Left lung (tissue), 10 donors: ENCODE results near the gene CBX5. TPM values are rescaled to one million over a fixed set of nuclear protein-coding genes. Genes with fewer than 3 reads are reported as not detected.

Experiments used
- ATAC-seq: fragments of 200-7000 bp; cut with Tn5 transposase; one replicate; pipeline ENCODE4 v1.9.1; 2020; ENCODE audit warnings: moderate library complexity
- DNase-seq, 4 donors: peaks; one replicate each; pipeline ENCODE4 v3.0.0-alpha.2; 2013 to 2020
- H3K27ac ChIP-seq, 2 donors: fragments of 200-600 bp; sonication (generic) in 1 of 2; one replicate each; pipeline versions ENCODE4 v1.5.0 to v1.8.0; 2020 to 2021
- H3K27me3 ChIP-seq, 2 donors: fragments of 200-600 bp; sonication (generic) in 1 of 2; one replicate each; pipeline versions ENCODE4 v1.5.0 to v1.8.0; 2020 to 2021
- H3K36me3 ChIP-seq, 2 donors: fragments of 200-600 bp; sonication (generic) in 1 of 2; one replicate each; pipeline versions ENCODE4 v1.5.0 to v1.8.0; 2020 to 2021
- H3K4me1 ChIP-seq, 2 donors: fragments of 200-600 bp; one replicate each; pipeline ENCODE4 v1.8.0; 2021
- H3K4me3 ChIP-seq, 2 donors: fragments of 200-600 bp; sonication (generic) in 1 of 2; one replicate each; pipeline versions ENCODE4 v1.5.0 to v1.8.0; 2020 to 2021; ENCODE audit warnings: mild to moderate bottlenecking in 1 of 2
- H3K9me3 ChIP-seq, 2 donors: fragments of 200-600 bp; sonication (generic) in 1 of 2; one replicate each; pipeline versions ENCODE4 v1.5.0 to v1.8.0; 2020 to 2021
- CTCF ChIP-seq, 2 donors: fragments of 200-600 bp; sonication (generic) in 1 of 2; IDR thresholded peaks; one replicate each; pipeline versions ENCODE4 v1.5.0 to v1.8.0; 2021; ENCODE audit warnings: antibody characterized with exemption in 2 of 2
- intact Hi-C, 2 donors: fragments of 100-400 bp; cut with DNase I; formaldehyde crosslinking; loops; one replicate each; pipeline versions ENCODE4 v1.11.2 to v1.14.2; 2022
- polyA plus RNA-seq, 6 donors: library from polyadenylated mRNA; unstranded; fragments of 120-200 nt; gene quantifications; one replicate each; pipeline ENCODE4 v1.2.1, GENCODE V29; 2013; ENCODE audit not compliant: insufficient read length in 6 of 6
- total RNA-seq, 2 donors: library from RNA; stranded (reverse); fragmentation: NEBNext Ultra II Directional; extraction: Animal tissue kit (Norgen Biotek cat#: 25700); gene quantifications; one replicate each; pipeline ENCODE4 v1.2.1, GENCODE V29; 2021
- donor health status: DM: no; HTN: yes; CAD: no.
- donor health status: DM: no; HTN: no; CAD: no.

Gene CBX5
- total and polyA plus RNA-seq, 8 donors, result 69.8 to 134 (median 113) TPM

- TF ChIP-seq CTCF (IDR thresholded peaks at IDR 0.05), result no peak
- no peak overlapping the region for H3K27ac ChIP-seq
- H3K4me3 ChIP-seq, result no peak overlapping the region
- no peaks in the 10 kb centered on the region for H3K4me1 ChIP-seq
- DNase-seq, result no peak
- H3K9me3 ChIP-seq, result no peaks in the 10 kb centered on the region
- no peak for ATAC-seq
- peaks cover 0 to 92% of the 10 kb centered on the region in 2 donors for H3K36me3 ChIP-seq
- intact Hi-C loops, result no loop called here
- no peaks in the 10 kb centered on the region for H3K27me3 ChIP-seq
These were observed 33.8 kb downstream of the CBX5 start for GRCh38 chr12:54246011-54246641.

- Histone ChIP-seq H3K4me3 (no peak overlapping the region), H3K27ac (no peak overlapping the region), H3K4me1 (no peaks in the 10 kb centered on the region), H3K9me3 (no peaks in the 10 kb centered on the region), H3K27me3 (no peaks in the 10 kb centered on the region), H3K36me3 (peaks cover 0 to 79% of the 10 kb centered on the region in 2 donors)
- ATAC-seq (no peak), DNase-seq (no peak)
- TF ChIP-seq CTCF (IDR thresholded peaks at IDR 0.05), result no peak
- intact Hi-C loops, result no loop called here
These were observed 38.8 kb downstream of the CBX5 start for GRCh38 chr12:54240971-54241588.

DNA sequence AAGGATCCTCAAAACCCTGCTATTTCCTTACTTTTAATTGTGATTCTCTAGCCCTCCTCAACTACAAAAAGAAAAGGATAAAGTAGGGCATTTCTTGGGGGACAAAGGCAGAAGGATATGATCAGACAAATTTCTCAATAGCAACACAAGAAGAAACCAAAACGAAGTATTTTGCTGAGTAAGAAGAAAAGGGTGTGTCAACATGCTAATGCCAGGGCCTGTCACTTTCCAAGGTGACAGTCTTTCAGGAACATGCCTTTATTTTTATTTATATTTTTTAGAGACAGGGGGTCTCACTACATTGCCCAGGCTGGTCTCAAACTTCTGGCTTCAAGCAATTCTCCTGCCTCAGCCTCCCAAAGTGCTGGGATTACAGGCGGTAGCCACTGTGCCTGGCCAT, 39.8 kb downstream of the CBX5 start:
- DNase-seq (no peak), ATAC-seq (no peak)
- H3K4me3 ChIP-seq, result no peak overlapping the region
- H3K27ac ChIP-seq, result no peak overlapping the region
- intact Hi-C loops, result no loop called here
- H3K4me1 ChIP-seq, result no peaks in the 10 kb centered on the region
- TF ChIP-seq CTCF (IDR thresholded peaks at IDR 0.05), result no peak
- no peaks in the 10 kb centered on the region for H3K27me3 ChIP-seq
- H3K9me3 ChIP-seq, result no peaks in the 10 kb centered on the region
- peaks cover 0 to 75% of the 10 kb centered on the region in 2 donors for H3K36me3 ChIP-seq

- TF ChIP-seq CTCF (IDR thresholded peaks at IDR 0.05), result no peak
- Histone ChIP-seq H3K27ac (no peak overlapping the region), H3K36me3 (peaks cover 0 to 71% of the 10 kb centered on the region in 2 donors), H3K9me3 (no peaks in the 10 kb centered on the region), H3K27me3 (no peaks in the 10 kb centered on the region), H3K4me1 (no peaks in the 10 kb centered on the region), H3K4me3 (no peak overlapping the region)
- DNase-seq (no peak), ATAC-seq (no peak)
- intact Hi-C loops, result no loop called here
These were observed 40.3 kb downstream of the CBX5 start for GRCh38 chr12:54239620-54240019.

GRCh38 chr12:54238531-54238930, 41.4 kb downstream of the CBX5 start:
- DNase-seq, result no peak
- no peak for ATAC-seq
- Histone ChIP-seq H3K36me3 (peaks cover 0 to 65% of the 10 kb centered on the region in 2 donors), H3K27ac (no peak overlapping the region), H3K9me3 (no peaks in the 10 kb centered on the region), H3K4me1 (no peaks in the 10 kb centered on the region), H3K4me3 (no peak overlapping the region), H3K27me3 (no peaks in the 10 kb centered on the region)
- no peak for TF ChIP-seq CTCF (IDR thresholded peaks at IDR 0.05)
- intact Hi-C loops, result no loop called here
